ENCODE measurements around the gene TMED10. TPM values are rescaled to one million over a fixed set of nuclear protein-coding genes. Genes with fewer than 3 reads are reported as not detected.

The TMED10 gene
- total RNA-seq, 1 donor from 2014 or later, result 189 TPM

- DNase-seq, result peak; percentile 96
These were observed 49.5 kb downstream of the TMED10 start, which contains the start of gene NEK9 for GRCh38 chr14:75126679-75127473. Gene NEK9 (minus strand): TSS chr14:75127048. CDS start chr14:75126921, 127 bp downstream.

- DNase-seq, result no peak
These were observed 50.3 kb downstream of the TMED10 start for GRCh38 chr14:75126121-75126544.

GRCh38 chr14:75125617-75126016 lies 50.8 kb downstream of the TMED10 start:
- no peak for DNase-seq

- DNase-seq, result no peak
These were observed 52.4 kb downstream of the TMED10 start for GRCh38 chr14:75123991-75124390.

GRCh38 chr14:75121552-75121951 lies 54.9 kb downstream of the TMED10 start:
- DNase-seq, result no peak

GRCh38 chr14:75120541-75121291 lies 55.7 kb downstream of the TMED10 start:
- no peak for DNase-seq

GRCh38 chr14:75119056-75119455 lies 57.4 kb downstream of the TMED10 start:
- no peak for DNase-seq

GRCh38 chr14:75113932-75114539 lies 62.4 kb downstream of the TMED10 start:
- DNase-seq, result no peak

GRCh38 chr14:75109877-75110276 lies 66.5 kb downstream of the TMED10 start:
- DNase-seq, result no peak

GRCh38 chr14:75107186-75107585 lies 69.2 kb downstream of the TMED10 start:
- DNase-seq, result no peak

GRCh38 chr14:75101491-75101890 lies 74.9 kb downstream of the TMED10 start:
- no peak for DNase-seq

- DNase-seq, result peak; percentile 18
These were observed 77.7 kb downstream of the TMED10 start for GRCh38 chr14:75098682-75099081.

- DNase-seq, result no peak
These were observed 78.2 kb downstream of the TMED10 start for GRCh38 chr14:75098212-75098611.

DNA sequence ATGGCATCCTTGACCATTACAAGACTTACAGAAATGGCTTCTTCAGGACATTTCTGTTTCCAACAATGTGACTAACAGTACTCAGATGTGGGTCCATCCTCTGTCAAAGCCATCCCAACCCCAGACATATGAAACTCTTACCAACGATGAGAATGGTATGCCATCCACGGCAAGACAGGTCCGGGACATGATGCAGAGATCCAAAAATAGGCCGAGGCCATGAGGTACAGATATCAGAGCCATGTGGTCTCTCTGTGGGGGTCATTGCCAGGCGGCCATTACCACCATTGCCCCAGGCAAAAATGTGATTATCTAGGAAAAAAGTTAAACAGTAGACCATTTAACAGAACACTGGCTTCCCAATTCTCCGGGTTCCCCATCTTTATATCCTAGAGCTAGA lies 79.5 kb downstream of the TMED10 start:
- no peak for DNase-seq

DNA sequence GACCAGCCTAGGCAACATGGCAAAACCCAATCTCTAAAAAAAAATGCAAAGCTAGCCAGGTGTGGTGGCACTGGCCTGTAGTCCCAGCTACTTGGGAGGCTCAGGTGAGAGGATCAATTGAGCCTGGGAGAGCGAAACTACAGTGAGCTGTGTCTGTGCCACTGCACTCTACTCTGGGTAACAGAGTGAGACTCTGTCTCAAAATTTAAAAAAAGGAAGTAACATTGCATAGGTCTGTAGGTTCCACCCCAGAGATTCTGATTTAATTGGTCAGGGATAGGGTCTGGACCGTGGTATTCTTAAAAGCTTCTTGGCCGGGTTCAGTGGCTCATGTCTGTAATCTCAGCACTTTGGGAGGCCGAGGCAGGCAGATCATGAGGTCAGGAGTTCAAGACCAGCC lies 80.7 kb downstream of the TMED10 start:
- DNase-seq, result no peak

DNA sequence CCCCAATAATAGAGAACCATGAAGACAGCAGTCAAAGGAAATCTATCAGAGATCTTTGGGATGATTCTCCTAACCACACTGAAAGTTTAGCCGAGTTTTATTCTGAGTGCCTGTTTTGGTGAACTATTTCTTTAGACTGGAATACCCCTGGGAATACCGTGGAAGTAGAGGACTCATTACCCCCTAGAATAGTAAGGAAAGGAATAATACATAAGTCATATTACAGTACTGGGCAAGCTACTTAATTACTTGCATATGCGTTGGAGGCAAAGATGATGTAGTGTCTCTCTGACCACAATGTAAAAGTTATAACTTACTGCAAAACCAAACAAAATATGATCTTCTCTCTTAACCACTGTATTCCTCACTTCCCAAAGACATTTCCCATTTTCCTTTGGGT lies 81.5 kb downstream of the TMED10 start:
- DNase-seq, result no peak

DNA sequence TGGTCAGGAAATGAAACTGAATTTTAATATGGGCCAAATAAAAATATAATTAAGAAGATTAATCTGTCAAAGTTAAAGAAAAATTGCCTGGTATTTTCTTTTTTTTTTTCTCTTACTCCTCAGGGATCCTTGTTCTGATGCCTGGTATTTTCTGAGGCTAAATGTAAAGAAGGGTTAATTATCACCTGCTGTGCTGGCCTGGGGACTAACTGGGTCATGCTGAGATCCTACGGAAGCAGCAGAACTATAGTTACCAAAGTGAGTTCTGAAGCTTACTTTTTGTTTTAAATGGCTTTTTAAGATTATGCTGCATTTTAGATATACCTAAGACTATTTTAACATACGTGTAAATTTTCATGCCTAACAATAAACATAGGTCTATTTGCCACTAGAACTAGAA lies 83.7 kb downstream of the TMED10 start:
- no peak for DNase-seq

GRCh38 chr14:75091251-75091650 lies 85.2 kb downstream of the TMED10 start:
- no peak for DNase-seq

- no peak for DNase-seq
These were observed 86.1 kb downstream of the TMED10 start for GRCh38 chr14:75090353-75090752.

GRCh38 chr14:75088566-75089373 lies 87.6 kb downstream of the TMED10 start:
- DNase-seq, result peak; percentile 85

- DNase-seq, result no peak
These were observed 88.3 kb downstream of the TMED10 start for GRCh38 chr14:75088153-75088552.

GRCh38 chr14:75084513-75084912 lies 91.9 kb downstream of the TMED10 start:
- no peak for DNase-seq

All from tongue (tissue), 2 donors.